ENCODE data around the gene CGREF1.
A peak's percentile ranks its signal among the peaks of the same experiment; 100 is the strongest.
"Not testable (repeated sequence)": the region's sequence is repeated elsewhere in the genome, so short reads cannot be mapped to it uniquely, and the experiment has no call there.

CGREF1 gene

GRCh38 chr2:27136751-27137150 is 17.8 kb upstream of the CGREF1 start:
- DNase-seq = no peak

- DNase-seq = no peak
These were observed 16.6 kb upstream of the CGREF1 start for GRCh38 chr2:27135478-27135955.

- DNase-seq = no peak
These were observed 16.0 kb upstream of the CGREF1 start for GRCh38 chr2:27134781-27135477.

GRCh38 chr2:27133905-27134780 is 15.2 kb upstream of the CGREF1 start, which contains the start of gene PREB:
TSS of gene PREB (minus strand) at chr2:27134636. CDS start at chr2:27134421, 215 bp downstream.
- peak; percentile 98 for DNase-seq

GRCh38 chr2:27133195-27133875 is 14.4 kb upstream of the CGREF1 start:
- peak; percentile 33 for DNase-seq

- no peak for DNase-seq
These were observed 12.5 kb upstream of the CGREF1 start for GRCh38 chr2:27131429-27131828.

- no peak for DNase-seq
These were observed 11.5 kb upstream of the CGREF1 start for GRCh38 chr2:27130396-27130795.

- DNase-seq = no peak
These were observed 10.0 kb upstream of the CGREF1 start for GRCh38 chr2:27128668-27129571.

- DNase-seq = no peak
These were observed 9.1 kb upstream of the CGREF1 start for GRCh38 chr2:27127883-27128667.

- no peak for DNase-seq
These were observed 7.4 kb upstream of the CGREF1 start for GRCh38 chr2:27126252-27126710.

GRCh38 chr2:27125104-27125503 is 6.2 kb upstream of the CGREF1 start:
- no peak for DNase-seq

GRCh38 chr2:27123302-27124150 is 4.6 kb upstream of the CGREF1 start, which contains the start of gene ABHD1:
TSS of gene ABHD1 (plus strand) at chr2:27123815. CDS start at chr2:27123949, 134 bp downstream.
- peak; percentile 49 for DNase-seq

GRCh38 chr2:27122791-27123190 is 3.9 kb upstream of the CGREF1 start:
- DNase-seq = no peak

- DNase-seq = no peak
These were observed 3.0 kb upstream of the CGREF1 start for GRCh38 chr2:27121906-27122305.

GRCh38 chr2:27119330-27119670 is 372 bp upstream of the CGREF1 start:
- not testable (repeated sequence) for DNase-seq

- DNase-seq = no peak
These were observed 868 bp downstream of the CGREF1 start for GRCh38 chr2:27117995-27118524.

GRCh38 chr2:27115519-27115918 is 3.4 kb downstream of the CGREF1 start:
- no peak for DNase-seq

GRCh38 chr2:27111392-27112078 is 7.4 kb downstream of the CGREF1 start:
- DNase-seq = not testable (repeated sequence)

All from femur (tissue), 1 donor.